Loucy (cell line): ENCODE measurements around the gene CORO2B.

Experiments
- EZH2phosphoT487 ChIP-seq: fragments of 200-600 bp; IDR thresholded peaks from 2 replicates; pipeline ENCODE4 v1.6.1; 2018; ENCODE audit warnings: antibody characterized with exemption, mild to moderate bottlenecking, moderate library complexity, borderline replicate concordance
- TF ChIP-seq, protein P1 (sequence below): fragments of 200-600 bp; sonication (generic); conservative IDR thresholded peaks from 2 replicates; pipeline ENCODE4 v1.5.1; 2014; ENCODE audit warnings: mild to moderate bottlenecking, antibody characterized with exemption, low read length

- TF ChIP-seq, protein P1, sequence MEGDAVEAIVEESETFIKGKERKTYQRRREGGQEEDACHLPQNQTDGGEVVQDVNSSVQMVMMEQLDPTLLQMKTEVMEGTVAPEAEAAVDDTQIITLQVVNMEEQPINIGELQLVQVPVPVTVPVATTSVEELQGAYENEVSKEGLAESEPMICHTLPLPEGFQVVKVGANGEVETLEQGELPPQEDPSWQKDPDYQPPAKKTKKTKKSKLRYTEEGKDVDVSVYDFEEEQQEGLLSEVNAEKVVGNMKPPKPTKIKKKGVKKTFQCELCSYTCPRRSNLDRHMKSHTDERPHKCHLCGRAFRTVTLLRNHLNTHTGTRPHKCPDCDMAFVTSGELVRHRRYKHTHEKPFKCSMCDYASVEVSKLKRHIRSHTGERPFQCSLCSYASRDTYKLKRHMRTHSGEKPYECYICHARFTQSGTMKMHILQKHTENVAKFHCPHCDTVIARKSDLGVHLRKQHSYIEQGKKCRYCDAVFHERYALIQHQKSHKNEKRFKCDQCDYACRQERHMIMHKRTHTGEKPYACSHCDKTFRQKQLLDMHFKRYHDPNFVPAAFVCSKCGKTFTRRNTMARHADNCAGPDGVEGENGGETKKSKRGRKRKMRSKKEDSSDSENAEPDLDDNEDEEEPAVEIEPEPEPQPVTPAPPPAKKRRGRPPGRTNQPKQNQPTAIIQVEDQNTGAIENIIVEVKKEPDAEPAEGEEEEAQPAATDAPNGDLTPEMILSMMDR = no peak
- TF ChIP-seq EZH2phosphoT487 = no peak
Observed at GRCh38 chr15:68755731-68756130, 176.9 kb downstream of the CORO2B start.
